Erythroblast (primary cell): ENCODE measurements around the gene SMARCAD1.

Experiments used
- GATA1 ChIP-seq: IDR thresholded peaks from 2 replicates; pipeline ENCODE4 v1.6.1; 2011; ENCODE audit warnings: low read depth, mild to moderate bottlenecking, control low read depth, low read length, moderate library complexity
- POLR2A ChIP-seq: IDR thresholded peaks from 2 replicates; pipeline ENCODE4 v1.6.1; 2011; ENCODE audit warnings: mild to moderate bottlenecking, low read length

DNA sequence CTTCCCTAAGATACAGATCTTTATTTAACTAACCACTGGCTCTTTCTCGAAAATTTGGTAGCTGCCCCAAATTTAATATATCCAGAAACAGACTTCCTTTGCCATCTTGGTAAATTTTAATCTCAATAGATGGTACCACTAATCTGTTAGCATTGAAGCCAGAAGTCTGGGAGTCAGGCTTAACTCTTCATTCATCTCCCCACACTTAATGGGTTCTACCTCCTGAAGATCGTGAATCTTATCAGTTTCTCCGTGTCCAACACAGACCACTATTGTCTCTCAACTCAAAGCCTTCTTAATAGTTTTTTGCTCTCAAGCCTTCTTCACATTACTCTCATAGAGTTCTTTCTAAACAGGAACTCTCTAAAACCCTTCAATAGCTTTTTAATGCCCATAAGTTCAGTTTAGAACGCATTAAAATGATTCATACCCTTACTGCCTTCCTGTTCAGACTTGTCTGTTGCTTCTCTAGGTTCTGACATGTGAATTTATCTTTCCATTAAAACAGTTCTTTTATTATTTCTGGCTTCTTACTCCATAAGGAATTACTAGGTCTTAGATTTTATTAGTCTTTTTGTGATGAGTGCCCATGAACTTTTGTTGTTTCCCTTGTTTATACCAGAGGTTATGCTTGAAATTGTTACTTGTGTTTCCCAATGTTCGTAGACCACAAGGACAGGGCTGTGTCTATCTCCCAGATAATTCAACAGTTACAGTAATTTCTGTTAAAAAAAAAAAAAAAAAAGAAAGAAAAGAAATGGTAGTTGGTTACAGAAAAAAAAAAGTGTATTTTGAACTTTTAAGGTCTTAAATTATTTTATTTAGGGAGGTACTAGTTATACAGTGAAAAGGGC, 54.7 kb downstream of the SMARCAD1 start:
- TF ChIP-seq POLR2A, result no peak
- no peak for TF ChIP-seq GATA1
